HG03025 (cell line): ENCODE data around the gene NOXO1.
A peak's percentile ranks its signal among the peaks of the same experiment; 100 is the strongest.
"Not testable (repeated sequence)": the region's sequence is repeated elsewhere in the genome, so short reads cannot be mapped to it uniquely, and the experiment has no call there.

ENCODE experiments used
- ATAC-seq: cut with Tn5 transposase; IDR thresholded peaks from one replicate; pipeline ENCODE4 v1.9.1; 2021; ENCODE audit warnings: mild to moderate bottlenecking, moderate library complexity; ENCODE audit not compliant: unreplicated experiment, low FRiP score

Gene NOXO1

DNA sequence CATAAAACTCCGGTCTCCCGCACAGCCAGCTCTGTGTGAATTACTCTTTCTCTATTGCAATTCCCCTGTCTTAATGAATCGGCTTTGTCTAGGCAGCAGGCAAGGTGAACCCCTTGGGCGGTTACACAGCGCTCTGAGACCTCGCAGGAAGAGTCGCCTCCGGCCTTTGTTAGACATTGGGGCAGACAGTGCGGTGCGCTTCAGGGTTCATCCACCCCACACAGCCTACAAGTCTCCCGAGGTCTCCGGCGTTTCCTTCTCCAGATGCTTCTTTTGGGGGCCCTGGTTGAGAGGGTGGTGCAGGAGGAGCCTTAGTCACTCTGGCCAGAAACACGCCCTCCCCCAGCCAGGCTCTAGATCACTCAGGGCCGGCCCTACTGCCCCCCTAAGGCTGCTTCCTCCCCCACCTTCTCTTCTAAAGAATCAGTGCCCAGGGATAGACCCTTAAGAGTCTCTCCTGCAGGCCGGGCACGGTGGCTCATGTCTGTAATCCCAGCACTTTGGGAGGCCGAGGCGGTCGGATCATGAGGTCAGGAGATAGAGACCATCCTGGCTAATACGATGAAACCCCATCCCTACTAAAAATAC, 36.6 kb downstream of the NOXO1 start:
- ATAC-seq: no peak

DNA sequence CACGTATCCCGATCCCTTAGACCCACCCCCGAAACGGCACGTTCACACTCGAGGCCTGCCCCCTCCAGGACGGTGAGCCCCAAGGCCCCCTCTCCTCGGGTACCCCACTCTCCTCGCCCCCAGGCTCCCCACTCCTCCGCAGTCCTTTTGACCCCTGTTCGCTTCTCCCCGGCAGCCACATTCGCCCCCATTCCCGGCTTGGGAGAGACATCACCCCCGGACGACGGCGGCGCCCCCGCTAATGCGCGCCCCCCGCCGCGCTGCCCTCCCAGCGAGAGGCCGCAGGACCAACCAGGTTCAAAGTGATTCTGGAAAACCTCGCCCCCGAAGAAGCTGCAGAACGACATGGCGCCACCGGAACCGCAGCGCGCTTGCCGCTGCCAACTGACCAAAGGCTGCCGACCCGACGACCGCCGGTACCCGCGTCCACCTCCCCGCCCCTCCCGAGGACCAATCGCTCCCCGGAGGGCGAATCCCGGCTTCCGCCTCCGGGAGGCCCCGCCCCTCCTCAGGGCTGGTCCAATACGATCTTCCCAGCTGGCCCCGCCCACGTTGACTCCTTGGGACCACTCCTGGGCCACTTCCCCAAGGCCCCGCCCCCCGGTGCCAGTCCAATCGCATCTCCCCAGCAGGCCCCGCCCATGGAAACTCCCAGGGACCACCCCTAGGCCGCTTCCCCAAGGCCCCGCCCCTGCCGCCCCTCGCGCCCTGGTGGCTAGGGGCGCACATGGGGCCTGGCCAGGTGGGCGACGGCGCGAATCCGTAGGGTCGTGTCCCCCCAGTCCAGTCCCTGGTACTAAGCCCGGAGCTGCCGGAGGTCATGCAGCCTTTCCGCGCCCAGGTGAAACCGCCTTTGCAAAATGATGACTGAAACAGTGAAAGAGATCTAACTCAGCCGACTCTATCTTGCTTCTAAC, 38.2 kb downstream of the NOXO1 start, which contains the start of gene MSRB1:
Gene MSRB1 (minus strand): TSS at position 390 of the 917 bp plus-strand sequence. CDS start 43 bp downstream, at position 347.
- ATAC-seq: peak; percentile 81

DNA sequence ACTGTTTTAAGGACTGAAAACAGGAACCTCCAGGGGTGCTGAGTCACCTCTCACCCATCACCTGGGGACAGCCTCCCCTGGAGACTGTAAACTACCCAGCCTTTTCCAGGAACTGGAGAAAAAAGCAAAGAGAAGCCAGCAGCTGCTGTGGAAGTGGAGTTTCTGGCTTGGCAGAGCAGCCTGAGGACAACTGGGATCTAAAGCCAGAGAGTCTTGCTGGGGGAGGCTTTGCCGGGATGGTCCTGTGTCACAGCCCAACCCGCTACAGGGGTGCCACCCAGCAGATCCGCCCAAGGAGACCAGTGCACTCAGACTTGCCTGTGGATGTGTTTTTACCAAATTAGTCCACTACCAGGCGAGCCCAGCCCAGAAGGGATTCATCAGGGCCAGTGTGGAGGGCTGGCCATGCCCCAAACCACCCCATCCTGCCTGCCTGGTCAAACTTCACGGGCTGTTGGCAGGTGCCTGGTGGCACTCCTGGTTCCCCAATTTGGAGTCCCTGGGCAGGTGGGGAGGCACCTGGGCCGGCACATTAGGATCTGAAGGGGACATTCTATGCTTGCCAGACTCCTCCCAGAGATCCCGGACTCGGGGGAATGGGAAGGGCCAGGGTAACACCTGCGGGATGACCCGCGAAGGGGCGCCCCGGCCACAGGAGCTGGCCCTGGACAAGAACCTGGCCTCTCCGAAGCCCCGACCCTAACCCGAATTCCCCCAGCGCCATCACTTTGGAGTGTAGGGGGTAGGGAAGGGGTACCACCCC, 39.0 kb downstream of the NOXO1 start:
- no peak for ATAC-seq

DNA sequence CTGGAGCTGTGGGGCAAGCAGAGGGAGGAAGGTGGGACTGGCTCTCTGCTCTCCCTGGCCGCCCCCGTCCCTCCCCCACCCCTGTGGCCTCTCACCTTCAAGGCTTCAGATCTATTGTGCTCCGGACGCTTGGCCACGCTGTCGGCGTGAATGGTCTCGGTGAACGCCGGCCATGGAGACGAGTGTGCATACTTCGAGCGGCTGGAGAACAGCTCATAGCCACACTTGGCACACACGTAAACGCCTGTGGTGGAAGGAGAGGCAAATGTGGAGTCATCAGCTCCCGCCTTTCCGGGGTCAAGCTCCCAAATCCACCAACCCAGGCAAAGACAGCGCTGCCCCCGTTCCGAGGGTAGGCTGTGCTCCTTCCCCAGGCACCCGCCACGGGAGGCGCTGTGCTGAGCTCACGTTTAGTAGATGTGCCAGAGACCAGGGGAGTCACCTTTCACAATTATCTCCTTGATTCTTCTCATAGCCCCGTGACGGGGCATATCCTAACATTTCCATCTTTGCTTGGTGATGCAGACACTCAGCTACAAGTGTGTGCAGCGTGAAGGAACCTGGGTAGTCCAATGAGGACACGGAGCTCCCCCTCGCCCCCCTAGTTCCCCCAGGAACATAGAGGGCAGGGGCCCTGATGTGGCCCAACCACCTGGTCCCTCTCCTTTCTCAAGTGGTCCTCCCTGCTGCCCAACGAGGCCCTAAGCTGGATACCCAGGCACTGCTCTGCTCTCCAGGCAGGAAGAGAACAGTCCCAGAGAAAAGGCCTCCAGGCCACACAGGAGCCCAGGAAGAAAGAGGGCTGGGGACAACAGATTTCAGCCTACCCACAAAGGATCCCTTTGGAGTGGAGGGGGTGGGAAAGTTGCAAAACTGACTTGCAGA, 39.9 kb downstream of the NOXO1 start:
- no peak for ATAC-seq

DNA sequence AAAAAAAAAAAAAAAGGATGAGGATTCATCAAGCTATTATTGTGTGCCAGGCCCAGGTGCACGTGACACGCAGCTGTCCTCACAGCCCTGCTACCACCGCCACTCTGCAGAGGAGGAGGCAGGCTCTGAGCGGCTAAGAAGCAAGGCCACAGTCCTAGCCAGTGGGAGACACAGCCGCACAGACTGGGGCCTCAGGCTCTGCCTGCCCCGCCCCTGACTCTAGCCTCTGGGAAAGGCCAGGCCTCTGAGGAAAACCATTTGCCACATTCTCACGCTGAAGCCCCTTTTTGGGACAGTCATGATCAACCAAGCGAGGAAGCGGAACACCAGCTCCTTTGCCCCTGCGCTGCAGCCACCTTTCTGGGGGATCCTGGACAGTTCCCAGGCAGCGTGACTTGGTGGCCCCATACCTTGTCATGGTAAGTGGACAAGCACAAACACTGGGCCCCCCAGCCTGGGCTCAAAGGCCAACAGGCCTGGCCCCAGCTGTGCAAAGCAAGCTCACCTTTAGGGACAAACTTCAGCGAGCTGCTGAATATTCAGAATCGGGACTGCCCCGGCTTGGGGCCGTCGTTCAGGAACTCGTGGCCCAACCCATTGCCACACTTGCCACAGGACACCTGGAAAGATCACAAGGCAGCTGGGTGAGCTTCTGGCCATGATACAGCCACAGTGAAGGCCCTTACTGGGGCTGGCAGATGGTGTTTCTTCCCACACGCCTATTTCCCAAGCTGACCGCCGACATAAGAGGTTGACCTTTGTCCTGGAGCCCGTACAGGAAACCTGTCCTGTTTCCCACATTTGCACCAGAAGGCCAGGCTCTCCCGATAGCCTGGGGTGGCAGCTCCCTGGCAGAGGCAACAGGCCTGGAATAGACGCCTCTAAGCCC, 40.8 kb downstream of the NOXO1 start:
- no peak for ATAC-seq

DNA sequence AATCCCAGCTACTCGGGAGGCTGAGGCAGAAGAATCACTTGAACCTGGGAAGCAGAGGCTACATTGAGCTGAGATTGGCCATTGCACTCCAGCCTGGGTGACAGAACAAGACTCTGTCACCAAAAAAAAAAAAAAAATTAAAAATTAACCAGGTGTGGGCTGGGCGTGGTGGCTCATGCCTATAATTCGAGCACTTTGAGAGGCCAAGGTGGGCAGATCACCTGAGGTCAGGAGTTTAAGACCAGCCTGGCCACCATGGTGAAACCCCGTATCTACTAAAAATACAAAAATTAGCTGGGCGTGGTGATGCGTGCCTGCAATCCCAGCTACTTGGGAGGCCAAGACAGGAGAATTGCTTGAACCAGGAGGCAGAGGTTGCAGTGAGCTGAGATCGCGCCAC, 41.4 kb downstream of the NOXO1 start:
- not testable (repeated sequence) for ATAC-seq

DNA sequence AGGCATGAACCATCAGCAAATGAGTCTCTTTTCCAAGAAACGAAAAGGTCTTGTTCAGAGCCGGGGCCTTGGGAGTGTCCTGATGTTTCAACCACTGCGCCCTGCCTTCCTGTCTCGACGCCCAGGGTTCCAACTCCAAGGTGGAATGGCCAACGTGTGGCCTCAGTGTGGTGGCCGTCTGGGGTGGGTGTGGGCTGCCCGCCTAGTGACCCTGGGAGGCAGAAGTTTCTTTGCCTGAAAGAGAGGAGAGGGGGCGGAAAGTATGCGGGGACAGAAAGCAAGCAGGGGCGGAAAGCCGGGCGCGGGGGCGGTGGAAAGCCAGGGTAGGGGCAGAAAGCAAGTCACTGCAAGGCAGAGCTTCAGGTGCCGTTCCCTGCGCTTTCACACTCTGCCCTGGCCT, 42.4 kb downstream of the NOXO1 start:
- no peak for ATAC-seq

DNA sequence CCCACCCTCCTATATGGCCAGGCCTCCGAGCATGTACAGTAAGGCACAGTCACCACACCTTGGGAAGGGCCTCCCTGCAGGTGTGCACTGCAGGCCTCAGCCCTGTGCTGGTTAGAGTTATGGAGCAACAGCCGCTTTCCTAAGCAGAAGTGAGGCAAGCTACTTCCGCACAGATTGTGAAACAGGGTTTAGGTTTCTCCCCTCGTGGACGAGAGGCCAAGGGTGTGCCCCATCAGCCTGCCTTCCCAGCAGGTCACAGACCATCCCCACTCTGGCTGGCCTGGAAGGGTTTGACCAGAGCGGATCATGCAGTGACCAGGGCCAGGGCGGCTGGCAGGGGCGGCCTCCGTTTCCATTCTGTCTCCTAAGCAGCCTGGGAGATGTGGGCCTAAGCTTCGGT, 43.0 kb downstream of the NOXO1 start:
- ATAC-seq: no peak

DNA sequence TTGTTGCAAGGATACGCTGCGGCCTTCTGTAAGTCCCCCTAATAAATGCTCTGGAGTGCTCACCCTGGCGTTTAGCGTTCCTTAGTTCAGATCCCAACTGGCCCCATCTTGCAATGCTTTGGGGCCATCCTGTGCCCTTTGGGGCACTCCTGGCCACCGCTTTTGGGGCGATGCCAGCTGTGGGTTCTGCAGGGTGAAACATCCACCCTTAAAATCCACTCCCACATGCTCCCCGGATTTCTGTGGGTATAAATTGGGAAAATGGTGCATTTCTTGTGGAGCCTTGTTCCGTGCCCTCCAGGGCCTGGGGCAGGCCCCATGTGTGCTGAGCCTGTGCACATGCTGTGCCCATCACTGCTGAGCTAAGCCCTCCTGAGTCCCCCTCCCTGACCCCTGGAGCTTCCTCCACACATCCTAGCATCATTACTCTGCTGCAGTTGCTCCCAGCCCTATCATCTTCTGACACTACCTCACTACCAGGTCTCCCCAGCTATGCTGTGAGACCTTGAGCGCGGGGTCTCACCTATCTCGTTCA, 44.3 kb downstream of the NOXO1 start:
- ATAC-seq: no peak

DNA sequence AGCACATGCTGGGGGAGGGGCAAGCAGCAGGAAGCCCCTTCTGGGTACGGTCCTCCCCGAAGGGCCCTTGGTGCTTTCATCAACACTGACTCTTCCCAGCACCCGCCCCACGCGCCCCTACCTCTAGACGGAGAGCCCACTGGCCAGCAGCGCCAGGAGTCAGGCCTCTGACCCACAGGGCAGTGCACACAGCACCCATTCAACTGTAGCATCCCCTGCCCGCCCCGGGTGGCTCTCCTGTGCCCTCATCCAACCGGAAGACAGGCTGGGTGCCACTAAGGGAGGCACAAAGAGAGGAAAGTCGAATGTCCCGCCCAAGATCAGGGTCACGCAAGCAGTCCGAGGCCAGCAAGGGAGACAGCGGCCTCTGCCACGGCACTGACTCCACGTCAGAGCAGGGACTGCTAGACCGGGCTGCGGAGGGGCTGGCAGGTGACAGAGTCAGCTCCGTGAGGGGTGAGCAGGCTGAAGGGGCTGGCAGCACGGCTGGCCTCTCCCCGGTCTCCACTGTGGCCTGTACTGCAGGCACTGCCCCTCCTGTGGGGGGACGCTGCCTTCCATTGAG, 48.1 kb downstream of the NOXO1 start:
- no peak for ATAC-seq

DNA sequence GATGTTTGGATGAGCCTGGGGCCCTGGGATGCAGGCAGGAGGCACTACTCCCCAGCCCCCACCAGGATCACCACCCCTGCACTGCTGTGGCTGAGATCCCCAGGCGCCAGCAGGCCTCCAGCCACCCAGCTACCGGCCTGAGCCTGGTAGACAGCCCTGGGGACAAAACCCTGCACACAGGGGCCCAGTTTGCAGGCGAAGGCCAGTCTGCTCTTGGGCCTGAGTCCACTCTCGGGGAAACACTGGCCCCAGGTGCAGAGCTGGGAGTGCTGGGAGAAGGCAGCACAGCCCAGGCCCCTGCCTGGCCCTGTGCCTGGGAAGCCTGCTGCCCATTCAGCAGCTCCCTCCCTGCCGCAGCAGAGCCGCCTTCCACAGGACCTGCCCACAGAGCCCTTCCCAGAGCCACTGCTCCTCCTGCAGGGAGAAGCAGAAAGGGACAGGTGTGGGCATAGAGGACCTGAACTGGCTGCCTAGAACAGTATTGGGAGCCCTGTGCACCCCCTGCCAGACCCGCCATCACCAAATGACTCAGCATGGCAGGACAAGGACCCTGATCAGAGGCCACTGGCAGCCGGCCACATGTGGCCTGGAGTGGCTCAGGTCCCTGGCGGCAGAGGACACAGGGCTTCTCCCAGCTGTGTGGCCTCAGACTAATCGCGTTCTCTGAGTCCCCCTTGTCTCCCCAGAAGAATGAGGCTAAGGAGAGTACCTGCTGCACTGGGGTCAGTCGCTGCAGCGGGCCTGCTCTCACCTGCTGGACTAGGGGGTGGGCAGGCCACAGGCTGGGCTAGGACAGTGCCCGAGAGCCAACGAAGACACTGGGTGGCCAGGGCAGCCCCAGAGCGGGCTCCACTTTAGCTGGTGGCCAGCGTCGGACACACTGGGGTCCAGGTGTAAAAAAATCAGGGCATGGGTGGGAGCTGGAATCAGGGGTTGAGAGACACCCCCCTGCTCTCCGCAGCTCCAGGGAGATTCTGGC, 48.9 kb downstream of the NOXO1 start:
- no peak for ATAC-seq

DNA sequence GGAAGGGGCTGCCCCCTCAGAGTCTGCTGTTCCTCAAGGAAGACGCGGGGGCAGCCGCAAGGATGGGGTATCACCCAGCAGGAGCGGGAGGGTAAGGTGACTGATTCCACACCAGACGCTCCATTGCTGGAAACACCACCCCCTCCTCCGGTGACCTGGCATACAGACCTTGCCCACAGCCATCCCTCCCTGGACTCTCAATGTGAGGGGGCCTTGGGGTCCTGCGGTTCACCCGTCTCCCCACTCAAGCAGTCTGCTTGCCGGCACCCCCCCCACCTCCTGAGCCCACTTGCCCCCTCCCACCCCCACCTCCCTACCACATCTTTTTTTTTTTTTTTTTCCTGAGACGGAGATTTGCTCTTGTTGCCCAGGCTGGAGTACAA, 50.9 kb downstream of the NOXO1 start:
- no peak for ATAC-seq

DNA sequence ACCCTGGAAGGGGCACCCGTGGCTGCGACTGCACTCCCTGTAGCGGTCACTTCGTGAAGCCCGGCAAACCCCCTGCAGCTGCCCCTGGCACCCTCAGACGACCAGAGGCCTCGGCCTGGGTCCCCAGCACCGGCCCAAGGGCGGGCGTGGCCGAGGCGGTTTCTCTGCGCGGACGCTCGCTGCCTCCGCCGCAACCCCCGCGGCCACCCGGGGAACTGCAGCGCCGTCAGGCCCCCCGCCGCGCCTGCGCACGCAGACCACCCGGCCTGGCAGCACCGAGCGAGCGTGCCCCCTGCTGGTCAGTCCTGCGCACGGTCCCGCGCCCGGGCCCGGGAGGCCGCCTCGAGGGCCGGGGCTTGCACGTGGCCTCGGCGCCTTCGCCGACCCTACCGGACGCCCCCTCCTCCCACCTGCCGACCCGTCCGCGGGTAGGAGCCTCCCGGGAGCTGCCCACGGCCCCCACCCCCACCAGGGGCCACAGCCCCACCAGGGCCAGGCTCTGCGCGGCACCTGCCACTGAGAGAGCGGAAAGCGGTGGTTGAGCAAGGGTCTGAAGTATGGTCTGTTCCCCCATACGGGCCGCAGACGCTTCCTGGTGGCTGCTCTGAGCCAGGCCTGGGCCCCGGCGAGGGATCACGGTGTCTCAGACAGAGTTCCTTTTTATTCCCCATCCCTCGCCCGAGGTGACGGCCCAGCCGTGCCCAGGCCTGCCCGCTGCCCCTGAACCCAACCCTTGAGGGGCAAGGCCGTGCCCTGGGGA, 51.5 kb downstream of the NOXO1 start:
- ATAC-seq: peak; percentile 60

DNA sequence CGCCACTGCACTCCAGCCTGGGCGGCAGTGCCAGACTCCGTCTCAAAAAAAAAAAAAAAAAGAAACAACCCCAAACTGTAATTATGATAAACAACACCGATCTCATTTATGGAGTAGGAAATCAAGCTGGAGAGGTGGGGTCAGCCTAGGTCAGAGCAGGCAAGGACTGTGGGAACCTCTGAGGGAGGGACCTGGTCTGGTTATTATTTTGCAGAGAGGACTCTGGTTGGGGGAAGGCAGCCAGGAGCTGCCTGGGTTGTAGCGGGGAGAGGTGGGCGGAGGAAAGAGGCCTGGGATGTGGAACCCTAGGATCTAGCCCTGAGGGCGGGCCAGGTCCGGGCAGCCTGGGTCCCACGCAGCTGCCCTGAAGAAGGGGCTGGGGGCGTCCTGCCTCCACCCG, 52.2 kb downstream of the NOXO1 start:
- no peak for ATAC-seq
